Progenitor cell of endocrine pancreas (in vitro differentiated cells): Measurements from ENCODE around the gene CEP250. TPM values are rescaled to one million over a fixed set of nuclear protein-coding genes. Genes with fewer than 3 reads are reported as not detected.

Source experiments
- DNase-seq: peaks from one replicate; pipeline ENCODE4 v3.0.0; 2021; ENCODE audit warnings: low spot score; ENCODE audit not compliant: unreplicated experiment
- H3K27ac Mint-ChIP-seq: 2 replicates; pipeline ENCODE4 v1.8.0; 2021; ENCODE audit warnings: mild to moderate bottlenecking, moderate library complexity, mixed read lengths
- H3K27me3 Mint-ChIP-seq: 2 replicates; pipeline ENCODE4 v1.8.0; 2021; ENCODE audit warnings: mixed read lengths
- H3K36me3 Mint-ChIP-seq: 2 replicates; pipeline ENCODE4 v1.8.0; 2022; ENCODE audit warnings: mixed read lengths; ENCODE audit not compliant: insufficient read depth
- H3K4me1 Mint-ChIP-seq: 2 replicates; pipeline ENCODE4 v1.8.0; 2021; ENCODE audit warnings: low read depth, mixed read lengths
- H3K4me3 Mint-ChIP-seq: 2 replicates; pipeline ENCODE4 v1.8.0; 2021; ENCODE audit warnings: low read depth, mild to moderate bottlenecking, moderate library complexity, mixed read lengths
- H3K9me3 Mint-ChIP-seq: 2 replicates; pipeline ENCODE4 v1.8.0; 2021; ENCODE audit warnings: low read depth, mixed read lengths
- total RNA-seq: library from RNA; stranded (reverse); gene quantifications from 2 replicates; pipeline ENCODE4 v1.2.1, GENCODE V29; 2021
- TF ChIP-seq, protein P1 (sequence below): fragments of 200-600 bp; sonication (generic); IDR thresholded peaks from one replicate; pipeline ENCODE4 v1.5.0; 2021; ENCODE audit warnings: antibody characterized with exemption, mild to moderate bottlenecking; ENCODE audit not compliant: unreplicated experiment

Gene CEP250
- total RNA-seq, 1 donor from 2014 or later = 76.9 TPM

DNA sequence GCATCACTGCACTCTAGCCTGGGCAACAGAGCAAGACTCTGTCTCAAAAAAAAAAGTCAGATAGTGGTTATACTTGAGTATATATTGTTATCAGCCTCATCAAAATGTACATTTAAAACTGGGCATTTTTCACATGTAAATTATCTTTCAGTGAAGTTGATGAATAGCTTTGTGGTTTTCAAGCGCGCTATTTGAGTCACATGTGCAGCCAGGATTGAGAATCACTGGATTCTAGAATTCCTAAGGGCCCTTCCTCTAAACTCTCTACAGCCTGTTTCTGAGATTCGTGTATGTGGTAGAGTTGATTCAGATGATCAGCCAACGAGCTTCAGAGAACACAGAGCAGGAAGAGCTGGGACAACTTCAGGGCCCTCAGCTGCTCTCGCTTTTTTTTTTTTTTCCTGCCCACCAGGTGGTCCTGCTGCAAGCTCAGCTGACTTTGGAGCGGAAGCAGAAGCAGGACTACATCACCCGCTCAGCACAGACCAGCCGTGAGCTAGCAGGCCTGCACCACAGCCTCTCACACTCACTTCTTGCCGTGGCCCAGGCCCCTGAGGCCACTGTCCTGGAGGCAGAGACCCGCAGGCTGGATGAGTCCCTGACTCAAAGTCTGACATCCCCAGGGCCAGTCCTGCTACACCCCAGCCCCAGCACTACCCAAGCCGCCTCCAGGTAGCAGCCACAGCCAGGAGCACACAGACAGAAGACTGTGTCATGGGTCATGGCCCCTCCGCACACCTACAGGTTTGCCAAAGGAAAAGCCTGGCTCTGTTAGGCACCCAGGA, 55.7 kb downstream of the CEP250 start:
- no peaks in the 10 kb centered on the region for H3K27me3 Mint-ChIP-seq
- no peaks in the 10 kb centered on the region for H3K9me3 Mint-ChIP-seq
- no peaks in the 10 kb centered on the region for H3K4me1 Mint-ChIP-seq
- DNase-seq = no peak
- TF ChIP-seq, protein P1, sequence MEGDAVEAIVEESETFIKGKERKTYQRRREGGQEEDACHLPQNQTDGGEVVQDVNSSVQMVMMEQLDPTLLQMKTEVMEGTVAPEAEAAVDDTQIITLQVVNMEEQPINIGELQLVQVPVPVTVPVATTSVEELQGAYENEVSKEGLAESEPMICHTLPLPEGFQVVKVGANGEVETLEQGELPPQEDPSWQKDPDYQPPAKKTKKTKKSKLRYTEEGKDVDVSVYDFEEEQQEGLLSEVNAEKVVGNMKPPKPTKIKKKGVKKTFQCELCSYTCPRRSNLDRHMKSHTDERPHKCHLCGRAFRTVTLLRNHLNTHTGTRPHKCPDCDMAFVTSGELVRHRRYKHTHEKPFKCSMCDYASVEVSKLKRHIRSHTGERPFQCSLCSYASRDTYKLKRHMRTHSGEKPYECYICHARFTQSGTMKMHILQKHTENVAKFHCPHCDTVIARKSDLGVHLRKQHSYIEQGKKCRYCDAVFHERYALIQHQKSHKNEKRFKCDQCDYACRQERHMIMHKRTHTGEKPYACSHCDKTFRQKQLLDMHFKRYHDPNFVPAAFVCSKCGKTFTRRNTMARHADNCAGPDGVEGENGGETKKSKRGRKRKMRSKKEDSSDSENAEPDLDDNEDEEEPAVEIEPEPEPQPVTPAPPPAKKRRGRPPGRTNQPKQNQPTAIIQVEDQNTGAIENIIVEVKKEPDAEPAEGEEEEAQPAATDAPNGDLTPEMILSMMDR = no peak
- H3K27ac Mint-ChIP-seq = no peak overlapping the region
- peaks cover 8% of the 10 kb centered on the region for H3K36me3 Mint-ChIP-seq
- H3K4me3 Mint-ChIP-seq = no peak overlapping the region

DNA sequence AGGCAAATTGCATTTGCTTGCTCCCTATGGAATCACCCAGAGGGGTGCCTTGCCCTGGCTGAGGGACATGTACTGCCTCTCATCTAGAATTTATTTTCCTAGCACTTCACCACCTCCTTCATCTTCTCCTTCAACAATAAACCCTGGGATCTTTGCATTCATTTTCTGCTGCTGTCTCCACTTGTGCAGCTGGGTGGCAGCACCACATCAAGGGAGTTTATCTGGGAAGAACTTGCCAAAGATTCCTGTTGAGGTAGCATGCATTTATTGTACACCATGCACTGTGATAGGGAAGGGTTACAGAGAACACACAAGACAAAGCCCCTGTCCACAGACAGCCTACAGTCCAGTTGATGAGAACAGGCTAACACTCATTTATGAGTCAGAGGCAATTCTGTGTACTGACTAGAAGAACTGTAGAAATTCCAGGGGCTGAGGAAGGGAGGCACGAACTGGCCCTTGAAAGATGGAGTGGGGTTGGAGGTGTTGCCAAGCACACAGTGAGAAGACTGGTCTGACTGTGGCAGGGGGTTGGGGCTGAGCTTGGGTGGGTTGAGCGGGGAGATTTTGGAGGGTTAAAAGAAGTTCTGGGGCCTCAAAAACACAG, 56.5 kb downstream of the CEP250 start:
- Mint-ChIP-seq H3K9me3 (no peaks in the 10 kb centered on the region), H3K27me3 (no peaks in the 10 kb centered on the region), H3K4me1 (no peaks in the 10 kb centered on the region), H3K4me3 (no peak overlapping the region), H3K36me3 (peaks cover 6% of the 10 kb centered on the region), H3K27ac (no peak overlapping the region)
- TF ChIP-seq, protein P1 = peak; percentile 61
- DNase-seq = no peak

DNA sequence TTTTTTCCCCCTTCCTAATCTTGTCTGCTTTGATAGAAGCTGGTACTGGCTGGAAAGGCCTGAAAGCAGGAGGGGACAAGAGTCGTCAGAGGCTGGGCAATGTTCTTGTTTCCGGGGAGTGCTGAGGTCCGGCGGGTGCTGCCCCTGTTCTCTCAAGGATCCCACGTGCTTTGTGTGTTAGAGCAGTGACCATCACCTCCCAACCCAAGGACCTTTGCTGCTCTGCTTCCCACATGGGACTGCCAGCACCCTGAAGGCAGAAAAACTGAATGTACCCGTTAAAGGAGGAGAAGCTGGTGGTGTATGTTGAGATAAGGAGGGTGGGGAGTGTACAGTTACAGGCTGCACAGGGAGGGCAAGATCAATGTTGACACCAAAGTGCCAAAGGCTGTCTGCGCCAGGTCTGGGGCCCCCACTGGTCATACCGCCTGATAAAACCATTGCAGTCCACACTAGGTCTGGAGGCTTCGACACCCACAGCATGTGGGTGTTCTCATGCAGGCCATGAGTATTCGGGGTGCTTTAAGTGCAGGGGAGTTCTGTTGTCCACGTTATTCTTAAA, 59.1 kb downstream of the CEP250 start:
- no peak overlapping the region for H3K4me3 Mint-ChIP-seq
- TF ChIP-seq, protein P1 = no peak
- H3K9me3 Mint-ChIP-seq = no peaks in the 10 kb centered on the region

DNA sequence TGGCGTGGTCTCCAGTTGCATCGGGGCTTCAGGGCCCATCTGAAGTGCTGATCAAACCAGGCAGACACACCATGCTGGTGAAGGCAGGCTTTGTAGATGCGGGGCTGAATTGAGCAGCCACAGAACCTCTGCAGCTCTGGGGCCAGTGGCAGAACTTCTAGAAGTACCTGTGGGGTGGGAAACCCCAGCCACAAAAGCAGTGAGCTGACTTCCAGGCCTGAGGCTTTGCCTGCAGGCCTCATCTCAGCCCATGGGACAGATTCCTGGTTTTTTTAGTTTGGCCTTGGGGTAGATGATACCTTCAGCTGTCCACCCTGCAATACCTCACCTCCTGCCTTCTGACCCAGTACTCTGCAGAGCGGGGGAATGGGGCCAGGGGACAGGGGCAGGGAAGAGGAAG, 59.9 kb downstream of the CEP250 start:
- TF ChIP-seq, protein P1 = no peak
- Mint-ChIP-seq H3K4me3 (no peak overlapping the region), H3K36me3 (peaks cover 4% of the 10 kb centered on the region), H3K9me3 (no peaks in the 10 kb centered on the region), H3K27ac (no peak overlapping the region), H3K27me3 (no peaks in the 10 kb centered on the region), H3K4me1 (peaks cover 3% of the 10 kb centered on the region)
- DNase-seq = no peak

More for the DNA sequence above, 59.1 kb downstream of the CEP250 start:
- DNase-seq = no peak
- Mint-ChIP-seq H3K27ac (peak overlapping the region; percentile 24), H3K4me1 (peaks cover 3% of the 10 kb centered on the region), H3K27me3 (no peaks in the 10 kb centered on the region), H3K36me3 (peaks cover 5% of the 10 kb centered on the region)

DNA sequence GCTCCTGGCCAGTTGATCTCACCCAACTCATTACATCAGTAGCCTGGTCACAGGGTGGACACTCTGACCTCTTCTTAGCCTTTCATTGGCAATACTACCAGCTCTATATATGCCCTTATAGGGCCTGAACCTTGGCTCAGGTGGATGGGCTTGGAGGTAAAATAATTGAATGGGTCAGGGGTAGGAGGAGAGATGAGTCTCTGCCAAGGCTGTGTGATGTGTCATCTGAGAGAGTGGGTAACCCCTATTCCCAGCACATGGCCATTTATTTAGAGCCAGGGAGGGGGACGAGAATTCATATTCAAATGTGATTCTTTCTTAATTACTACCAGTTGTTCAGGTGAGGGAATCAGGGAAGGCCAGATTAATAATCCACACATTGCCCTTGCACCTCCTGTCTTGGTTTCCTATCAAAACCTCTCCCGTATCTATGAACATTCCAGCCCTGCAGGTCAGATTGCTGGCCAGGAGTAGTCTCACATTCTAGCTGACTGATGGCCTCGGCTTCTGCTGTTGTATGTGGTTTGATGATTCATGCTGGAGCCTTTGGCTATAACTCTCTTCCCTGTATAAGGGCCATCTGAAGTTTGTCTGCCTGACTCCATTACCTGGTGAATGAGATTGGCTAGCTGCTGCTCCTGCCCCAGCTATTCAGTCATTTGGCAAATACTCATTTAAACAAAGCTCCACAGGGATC, 60.7 kb downstream of the CEP250 start:
- Mint-ChIP-seq H3K4me3 (no peak overlapping the region), H3K4me1 (peaks cover 3% of the 10 kb centered on the region), H3K27me3 (no peaks in the 10 kb centered on the region), H3K36me3 (peaks cover 4% of the 10 kb centered on the region), H3K27ac (no peak overlapping the region), H3K9me3 (no peaks in the 10 kb centered on the region)
- TF ChIP-seq, protein P1 = no peak
- no peak for DNase-seq
